ENCODE measurements around the gene MRPS34. TPM values are rescaled to one million over a fixed set of nuclear protein-coding genes. Genes with fewer than 3 reads are reported as not detected.

Gene MRPS34
- total and polyA plus RNA-seq, 9 of the 15 experiments (the other 6 are each of a cell fraction or from before 2014, with no cell fraction given), result 5.2 to 334 (median 92.8) TPM

DNA sequence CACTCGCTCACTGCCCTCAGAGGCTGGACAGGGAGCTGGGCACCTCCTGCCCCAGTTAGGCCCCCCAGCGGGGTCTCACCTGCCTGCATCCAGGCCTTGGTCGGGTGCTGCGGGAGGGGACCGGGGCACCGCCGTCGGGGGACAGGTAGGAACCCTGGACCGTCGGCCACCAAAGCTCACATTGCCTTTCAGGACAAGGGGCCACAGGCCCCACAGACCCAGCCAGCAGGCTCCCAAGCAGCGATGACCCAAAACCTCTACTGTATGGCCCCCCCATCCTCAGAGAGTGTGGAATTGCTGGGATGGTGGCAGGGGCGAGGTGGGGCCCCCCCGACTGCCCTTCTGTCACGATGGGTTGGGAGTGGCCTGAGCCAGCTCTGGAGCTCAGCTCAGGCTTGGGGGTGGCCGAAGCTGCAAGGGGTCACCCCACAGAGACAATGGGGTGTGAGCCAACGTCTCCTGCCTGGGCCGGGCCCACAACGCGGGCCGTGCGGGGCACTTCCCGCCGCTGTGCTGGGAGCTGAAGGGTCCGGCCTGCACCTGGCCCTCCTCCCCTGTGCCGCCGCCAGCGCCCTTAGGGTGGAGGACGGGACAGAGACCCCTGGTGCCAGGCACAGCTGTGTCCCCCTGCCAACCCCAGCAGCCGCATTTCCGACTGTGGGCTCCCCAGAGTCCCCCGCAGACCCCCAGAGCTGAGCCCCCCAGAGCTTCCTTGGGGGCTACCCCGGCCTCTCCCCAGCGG lies 20.1 kb upstream of the MRPS34 start:
- no peaks in the 10 kb centered on the region for H3K27me3 ChIP-seq (ENCODE audit: control insufficient read depth in 2 of 2, insufficient read depth in 2 of 2, low read length in 2 of 2)
- peaks cover 23% of the 10 kb centered on the region; the same call in 1 of the 3 replicates for H3K36me3 ChIP-seq (ENCODE audit: control insufficient read depth, insufficient read depth, low read length)
- no peak overlapping the region for H3K4me2 ChIP-seq (ENCODE audit: insufficient read depth, low read length)
- no TSS peak for BruUV-seq (replicated peaks)
- peaks cover 0 to 54% of the 10 kb centered on the region in 2 experiments; a peak in 2 of 5 replicates for H3K4me1 ChIP-seq (replicated peaks in 1 of 2; ENCODE audit: control insufficient read depth in 2 of 2, insufficient read depth in 2 of 2, low read length in 2 of 2)
- intact Hi-C loops (cut with micrococcal nuclease), result no loop called here
- no peaks in the 10 kb centered on the region for H3K79me2 ChIP-seq (ENCODE audit: control insufficient read depth, insufficient read depth, low read length)
- no peaks in the 10 kb centered on the region for H3K9me3 ChIP-seq (replicated peaks; ENCODE audit: control insufficient read depth, insufficient read depth, low read depth, low read length)
- in situ Hi-C loops (cut with MboI), result no loop called here
- FAIRE-seq (no peak), ATAC-seq (no peak), DNase-seq (ENCODE audit: extremely low read depth in 1 of 4, low spot score in 3 of 4) (no peak)
- H2AFZ ChIP-seq (ENCODE audit: low read depth, low read length), result no peak overlapping the region
- ChIA-PET POLR2A (interaction anchor here (0.8 to 1.2 kb wide), 4 partner anchors 8 to 16 kb away, joined by 3 to 5 read pairs (median 4); partner anchors contain the start of genes NUBP2 and SPSB3), CTCF (ENCODE audit: low intra/inter-chr PET ratio) (no interaction called here)
- no peaks in the 10 kb centered on the region for H3K9me1 ChIP-seq (ENCODE audit: control insufficient read depth, insufficient read depth, low read length)
- no peak overlapping the region for H3K9ac ChIP-seq (ENCODE audit: insufficient read depth in 1 of 2, low read depth in 2 of 2, low read length in 2 of 2)
- no peak overlapping the region for H3K27ac ChIP-seq (ENCODE audit: extremely low read depth, low read depth, low read length)
- H4K20me1 ChIP-seq (replicated peaks; ENCODE audit: control insufficient read depth, insufficient read depth, low read length), result no peaks in the 10 kb centered on the region
- peak; percentile 53 for TF ChIP-seq POLR2G (IDR thresholded peaks at IDR 0.05; ENCODE audit: low read depth, low read length)
- no peak for TF ChIP-seq MYC (IDR thresholded peaks at IDR 0.05; ENCODE audit: low read depth, low read length)
- TF ChIP-seq MYC (CRISPR knock-in tag; IDR thresholded peaks at IDR 0.05; ENCODE audit: borderline replicate concordance, low read depth), result no peak
- 86% methylated on average over 28 of the region's 33 CpGs for WGBS (ENCODE audit: insufficient coverage, low coverage, missing lambda C conversion rate)
- no peak overlapping the region for H3K4me3 ChIP-seq
